Measurements from ENCODE around the gene TESMIN.

Gene TESMIN

GRCh38 chr11:68751331-68751856, at the start of gene TESMIN:
TESMIN (minus strand) TSS chr11:68751520; CDS start chr11:68750660, 860 bp downstream.
- peak; percentile 79 to 83 for DNase-seq (ENCODE audit: low read depth in 2 of 2)

GRCh38 chr11:68798221-68798813, 47.0 kb upstream of the TESMIN start:
- DNase-seq (ENCODE audit: low read depth in 2 of 2): no peak

- no peak for DNase-seq (ENCODE audit: low read depth in 2 of 2)
These were observed 45.5 kb upstream of the TESMIN start for GRCh38 chr11:68796801-68797200.

GRCh38 chr11:68792400-68792966, 41.2 kb upstream of the TESMIN start:
- DNase-seq (ENCODE audit: low read depth in 2 of 2): no peak

- no peak for DNase-seq (ENCODE audit: low read depth in 2 of 2)
These were observed 33.3 kb upstream of the TESMIN start for GRCh38 chr11:68784653-68785052.

GRCh38 chr11:68783216-68783821, 32.0 kb upstream of the TESMIN start:
- DNase-seq (ENCODE audit: low read depth in 2 of 2): no peak

GRCh38 chr11:68782711-68783110, 31.4 kb upstream of the TESMIN start:
- DNase-seq (ENCODE audit: low read depth in 2 of 2): no peak

- no peak for DNase-seq (ENCODE audit: low read depth in 2 of 2)
These were observed 29.5 kb upstream of the TESMIN start for GRCh38 chr11:68780829-68781228.

GRCh38 chr11:68778205-68778604, 26.9 kb upstream of the TESMIN start:
- no peak for DNase-seq (ENCODE audit: low read depth in 2 of 2)

- DNase-seq (ENCODE audit: low read depth in 2 of 2): no peak
These were observed 25.3 kb upstream of the TESMIN start for GRCh38 chr11:68776442-68777235.

GRCh38 chr11:68775951-68776388, 24.6 kb upstream of the TESMIN start:
- DNase-seq (ENCODE audit: low read depth in 2 of 2): no peak

- DNase-seq (ENCODE audit: low read depth in 2 of 2): no peak
These were observed 22.9 kb upstream of the TESMIN start for GRCh38 chr11:68774194-68774585.

- DNase-seq (ENCODE audit: low read depth in 2 of 2): no peak
These were observed 22.3 kb upstream of the TESMIN start for GRCh38 chr11:68773521-68774193.

GRCh38 chr11:68772936-68773335, 21.6 kb upstream of the TESMIN start:
- no peak for DNase-seq (ENCODE audit: low read depth in 2 of 2)

GRCh38 chr11:68770781-68771180, 19.5 kb upstream of the TESMIN start:
- no peak for DNase-seq (ENCODE audit: low read depth in 2 of 2)

- no peak for DNase-seq (ENCODE audit: low read depth in 2 of 2)
These were observed 16.4 kb upstream of the TESMIN start for GRCh38 chr11:68767672-68768071.

- no peak for DNase-seq (ENCODE audit: low read depth in 2 of 2)
These were observed 15.5 kb upstream of the TESMIN start for GRCh38 chr11:68766786-68767185.

GRCh38 chr11:68764746-68765145, 13.4 kb upstream of the TESMIN start:
- DNase-seq (ENCODE audit: low read depth in 2 of 2): no peak

- DNase-seq (ENCODE audit: low read depth in 2 of 2): no peak
These were observed 12.8 kb upstream of the TESMIN start for GRCh38 chr11:68763926-68764657.

- DNase-seq (ENCODE audit: low read depth in 2 of 2): no peak
These were observed 11.9 kb upstream of the TESMIN start for GRCh38 chr11:68763181-68763721.

- no peak for DNase-seq (ENCODE audit: low read depth in 2 of 2)
These were observed 11.2 kb upstream of the TESMIN start for GRCh38 chr11:68762481-68762880.

All from activated CD8-positive, alpha-beta memory T cell treated with anti-CD3 and anti-CD28 coated beads for 4 hours (primary cell).